NCI-H226 (cell line): ENCODE data around the gene CYP27A1.

Source experiments
- DNase-seq: peaks from one replicate; pipeline ENCODE4 v3.0.0-alpha.2; 2015

The CYP27A1 gene

DNA sequence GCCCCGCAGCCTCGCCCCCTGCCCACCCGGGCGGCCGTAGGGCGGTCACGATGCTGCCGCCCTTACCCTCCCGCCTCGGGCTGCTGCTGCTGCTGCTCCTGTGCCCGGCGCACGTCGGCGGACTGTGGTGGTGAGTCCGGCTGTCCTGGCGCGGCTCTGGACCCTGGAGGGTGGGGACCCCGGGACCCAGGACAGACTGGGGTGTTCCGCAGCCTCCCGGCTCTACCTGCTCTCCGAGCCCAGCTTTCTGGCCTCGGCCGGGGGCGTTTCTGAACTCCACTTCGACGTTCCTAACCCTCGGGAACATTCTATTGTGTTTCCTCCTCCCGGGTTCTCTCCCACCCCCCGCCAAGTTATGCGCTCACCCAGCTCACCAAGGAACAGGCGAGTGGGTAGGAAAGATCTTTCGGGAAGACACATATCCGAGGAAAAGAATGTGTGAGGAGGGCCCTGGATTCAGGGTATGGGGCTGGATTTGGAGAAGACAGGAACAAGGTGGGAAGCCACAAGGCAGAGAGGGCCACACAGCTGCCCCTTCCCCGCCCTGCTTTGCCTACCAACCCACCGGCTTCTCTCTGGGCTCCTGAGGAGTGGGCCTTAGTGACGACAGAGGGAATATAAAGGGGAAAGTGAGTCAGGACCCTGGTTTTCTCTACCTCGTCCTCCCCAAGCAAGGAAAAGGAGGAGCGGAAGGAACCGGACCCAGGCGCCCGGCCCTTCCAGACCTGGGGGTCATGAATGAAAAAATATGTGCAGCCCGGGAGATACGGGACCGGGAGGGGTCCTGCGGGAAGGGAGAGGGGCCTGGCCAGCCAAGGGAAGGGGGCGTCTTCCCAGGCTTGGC, 78.3 kb downstream of the CYP27A1 start:
- no peak for DNase-seq

- peak; percentile 96 for DNase-seq
Measured at GRCh38 chr2:218860950-218861381, 79.0 kb downstream of the CYP27A1 start.

DNA sequence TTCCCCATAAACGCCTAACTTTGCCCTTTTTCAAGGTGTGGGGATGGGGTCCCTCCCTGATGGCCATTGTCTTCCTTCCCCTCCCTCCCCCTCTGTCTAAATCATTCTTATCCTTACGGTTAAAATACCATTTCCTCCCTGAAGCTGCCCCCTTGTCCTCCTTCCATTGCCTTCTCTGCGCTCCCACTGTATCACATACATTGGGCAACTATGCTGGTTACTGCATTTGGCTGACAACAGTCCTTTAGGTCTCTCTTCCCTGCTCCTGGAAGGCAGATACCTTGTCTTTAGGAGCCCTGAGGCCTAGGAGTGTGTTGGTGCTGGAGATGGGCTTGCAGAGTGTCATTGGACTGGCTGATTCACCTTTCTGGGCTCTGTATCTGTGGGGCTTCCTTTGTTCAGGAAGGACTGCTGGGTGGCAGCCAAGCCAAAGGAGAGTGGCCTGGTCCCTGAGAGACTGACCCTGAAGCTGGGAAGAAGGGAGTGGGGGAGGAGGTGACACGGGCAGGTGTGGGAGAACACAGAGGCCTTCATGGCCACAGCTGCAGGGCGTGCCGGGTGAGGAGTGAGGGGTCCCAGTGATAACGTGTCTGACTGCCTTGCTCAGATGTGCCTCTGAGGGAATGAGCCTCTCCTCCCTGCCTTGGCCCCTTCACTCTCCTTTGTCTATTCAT, 79.8 kb downstream of the CYP27A1 start:
- no peak for DNase-seq

- no peak for DNase-seq
Measured at GRCh38 chr2:218863021-218863520, 81.1 kb downstream of the CYP27A1 start.
